GM20000 (cell line): ENCODE results near the gene ZNF367.

Experiments
- DNase-seq: peaks from one replicate; pipeline ENCODE4 v3.0.0; 2012; ENCODE audit warnings: low spot score
- TF ChIP-seq, protein P1 (sequence below): IDR thresholded peaks from 2 replicates; pipeline ENCODE4 v1.5.1; 2012; ENCODE audit warnings: mild to moderate bottlenecking, control low read depth; ENCODE audit errors: extremely low read depth, missing control alignments

ZNF367 gene

DNA sequence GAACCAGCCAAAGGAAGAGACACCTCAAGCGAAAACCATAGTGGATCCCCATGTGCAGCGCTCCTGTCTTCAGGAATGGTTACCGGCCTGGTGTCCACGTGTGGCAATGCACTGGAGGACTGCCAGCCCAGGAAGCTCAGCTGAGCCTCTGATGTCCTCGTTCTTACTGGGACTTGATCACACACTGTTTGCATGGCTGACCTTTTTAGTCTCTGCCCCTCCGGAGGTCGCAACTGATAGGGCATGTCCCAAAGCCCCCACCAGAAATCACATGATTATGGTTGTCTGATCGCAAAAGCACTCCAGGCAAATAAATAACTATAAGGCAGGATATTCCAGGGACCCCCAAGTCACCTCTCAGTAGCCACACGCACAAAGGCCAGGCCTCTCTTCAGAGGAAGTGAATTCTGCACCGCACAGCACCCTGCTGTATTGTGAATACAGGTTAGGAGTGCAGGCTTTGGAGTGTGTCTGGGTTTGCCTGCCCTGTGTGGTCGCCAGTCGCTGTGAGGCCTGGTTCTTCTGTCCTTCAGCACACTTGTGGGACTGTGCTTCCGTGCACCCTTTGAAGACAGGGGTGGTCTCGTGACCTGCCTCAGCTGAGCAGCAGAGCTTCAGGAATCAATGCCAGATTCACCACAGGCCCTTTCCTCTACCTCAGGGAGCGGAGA, 18.4 kb upstream of the ZNF367 start:
- TF ChIP-seq, protein P1, sequence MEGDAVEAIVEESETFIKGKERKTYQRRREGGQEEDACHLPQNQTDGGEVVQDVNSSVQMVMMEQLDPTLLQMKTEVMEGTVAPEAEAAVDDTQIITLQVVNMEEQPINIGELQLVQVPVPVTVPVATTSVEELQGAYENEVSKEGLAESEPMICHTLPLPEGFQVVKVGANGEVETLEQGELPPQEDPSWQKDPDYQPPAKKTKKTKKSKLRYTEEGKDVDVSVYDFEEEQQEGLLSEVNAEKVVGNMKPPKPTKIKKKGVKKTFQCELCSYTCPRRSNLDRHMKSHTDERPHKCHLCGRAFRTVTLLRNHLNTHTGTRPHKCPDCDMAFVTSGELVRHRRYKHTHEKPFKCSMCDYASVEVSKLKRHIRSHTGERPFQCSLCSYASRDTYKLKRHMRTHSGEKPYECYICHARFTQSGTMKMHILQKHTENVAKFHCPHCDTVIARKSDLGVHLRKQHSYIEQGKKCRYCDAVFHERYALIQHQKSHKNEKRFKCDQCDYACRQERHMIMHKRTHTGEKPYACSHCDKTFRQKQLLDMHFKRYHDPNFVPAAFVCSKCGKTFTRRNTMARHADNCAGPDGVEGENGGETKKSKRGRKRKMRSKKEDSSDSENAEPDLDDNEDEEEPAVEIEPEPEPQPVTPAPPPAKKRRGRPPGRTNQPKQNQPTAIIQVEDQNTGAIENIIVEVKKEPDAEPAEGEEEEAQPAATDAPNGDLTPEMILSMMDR, result no peak
- DNase-seq, result no peak

DNA sequence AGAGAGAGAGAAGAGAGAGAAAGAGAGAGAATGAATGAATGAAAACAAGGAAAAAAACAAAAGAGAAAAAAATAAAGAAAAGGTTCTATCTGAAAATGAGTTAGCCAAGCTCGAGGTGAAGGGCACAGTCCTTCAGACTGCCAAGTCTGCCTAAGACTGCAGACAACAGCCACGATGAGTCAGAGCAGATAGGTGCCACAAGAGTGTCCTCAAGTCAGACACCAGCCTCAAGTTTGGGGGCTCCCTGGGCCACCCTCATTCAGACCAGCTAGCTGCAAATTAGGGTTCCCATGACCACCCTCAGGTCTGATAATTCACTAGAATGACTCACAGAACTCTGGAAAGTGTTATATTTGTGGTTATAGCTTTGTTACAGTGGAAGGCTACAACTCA, 17.9 kb upstream of the ZNF367 start:
- TF ChIP-seq, protein P1, result no peak
- no peak for DNase-seq

DNA sequence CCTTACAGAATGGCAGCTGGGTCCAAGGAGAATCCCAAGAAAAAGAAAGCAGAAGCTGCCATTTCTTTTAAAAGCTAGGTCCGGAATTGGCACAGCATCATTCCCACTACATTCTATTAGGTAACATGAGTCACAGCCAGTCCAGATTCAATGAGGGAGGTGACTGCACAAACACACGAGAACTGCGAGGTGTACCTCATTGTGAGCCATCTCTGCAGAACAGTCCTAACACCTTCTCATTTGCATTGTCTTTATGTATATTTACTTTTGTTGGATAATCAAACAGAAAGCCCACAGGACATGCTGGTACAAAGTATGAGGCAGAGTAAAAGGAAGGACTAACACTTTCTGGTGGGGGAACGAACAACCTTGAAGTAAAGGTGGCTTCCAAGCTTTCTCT, 17.2 kb upstream of the ZNF367 start:
- TF ChIP-seq, protein P1, result no peak

DNA sequence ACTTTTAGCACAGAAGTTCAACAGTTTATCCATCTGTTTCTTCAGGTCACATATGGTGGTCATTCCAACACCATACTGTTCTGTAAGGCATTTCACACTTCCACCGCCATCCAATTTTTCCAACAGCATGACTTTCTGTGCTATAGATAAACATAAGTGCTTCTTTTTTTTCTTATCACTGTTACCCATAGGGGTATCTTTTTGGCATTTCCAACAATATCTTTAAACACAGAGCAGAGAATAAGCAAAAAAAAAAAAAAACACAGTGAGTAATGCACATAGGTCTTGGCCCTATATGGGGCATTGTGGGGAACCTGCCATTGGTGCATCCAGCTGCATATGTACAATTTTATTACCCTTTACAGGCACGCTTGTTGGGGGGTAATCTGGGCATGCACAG, 12.2 kb upstream of the ZNF367 start:
- TF ChIP-seq, protein P1, result no peak
- DNase-seq, result no peak

More for the DNA sequence above, 17.2 kb upstream of the ZNF367 start:
- DNase-seq, result no peak

DNA sequence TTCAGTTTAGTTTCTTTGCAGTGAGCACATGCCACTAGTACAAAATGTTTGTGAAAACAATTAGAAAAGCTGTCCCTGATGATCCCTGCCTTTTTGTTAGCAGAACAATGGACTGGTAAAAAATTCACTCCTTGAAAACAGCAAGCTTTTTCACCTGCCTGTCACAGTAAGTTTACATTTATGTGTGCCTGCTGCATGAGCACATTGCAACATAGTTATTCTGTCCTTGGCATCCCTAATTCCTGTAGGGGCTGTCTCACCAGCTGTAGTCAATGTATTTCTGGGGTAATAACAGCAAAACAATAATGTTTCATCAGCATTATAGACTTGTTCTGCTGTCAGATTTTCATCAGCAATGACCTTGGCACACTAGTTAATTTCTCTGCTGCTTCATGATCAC, 11.6 kb upstream of the ZNF367 start:
- no peak for DNase-seq
- TF ChIP-seq, protein P1, result no peak

DNA sequence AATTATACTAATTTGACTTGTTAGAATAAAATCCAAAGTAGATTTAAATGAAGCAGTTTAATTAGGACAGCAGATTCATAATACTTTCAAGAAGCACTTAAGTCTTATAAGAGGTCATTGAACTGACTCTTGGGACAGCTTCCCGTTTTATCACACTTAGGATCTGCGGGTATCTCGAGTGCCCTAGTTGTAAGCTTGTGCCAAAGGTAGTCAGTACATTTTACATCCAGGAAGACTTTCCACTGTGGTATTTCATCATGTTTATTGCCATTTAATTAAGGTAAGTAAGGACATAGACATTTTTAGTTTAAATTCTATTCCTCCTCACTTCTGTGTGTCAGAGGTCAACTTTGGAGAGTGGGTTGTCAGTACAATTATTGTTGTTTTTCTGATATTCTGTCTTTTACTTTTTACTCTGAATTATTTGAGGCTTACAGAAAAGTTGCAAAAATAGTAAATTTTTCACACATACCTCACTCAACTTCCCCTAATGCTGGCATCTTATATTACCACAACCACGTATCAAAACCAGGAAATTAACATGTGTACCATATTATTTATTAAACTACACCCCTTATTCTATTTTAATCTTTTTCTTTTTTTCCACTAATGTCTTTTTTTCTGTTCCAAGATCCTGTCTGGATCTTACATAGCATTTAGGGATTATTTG, 7.5 kb upstream of the ZNF367 start:
- DNase-seq, result no peak

DNA sequence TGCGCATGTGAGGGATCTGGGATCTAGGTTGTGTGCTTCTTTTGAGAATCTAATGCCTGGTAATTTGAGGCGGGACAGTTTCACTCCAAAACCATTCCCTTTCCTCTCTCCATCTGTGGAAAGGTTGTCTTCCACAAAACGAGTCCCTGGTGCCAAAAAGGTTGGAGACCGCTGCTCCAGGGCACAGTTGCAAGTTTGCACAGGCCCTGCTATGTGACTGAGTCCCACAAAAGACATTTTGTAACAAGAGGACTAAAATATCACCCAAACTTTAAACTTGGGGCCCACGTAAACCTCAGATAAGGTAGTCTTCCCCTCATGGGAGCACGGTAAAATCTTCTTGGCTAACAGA, 5.8 kb upstream of the ZNF367 start:
- no peak for DNase-seq
- TF ChIP-seq, protein P1, result no peak

More for the DNA sequence above, 7.5 kb upstream of the ZNF367 start:
- TF ChIP-seq, protein P1, result no peak
